HG03159 (cell line): ENCODE results near the gene SLC7A10.
"Not testable (repeated sequence)": the region's sequence is repeated elsewhere in the genome, so short reads cannot be mapped to it uniquely, and the experiment has no call there.

Experiments
- ATAC-seq: cut with Tn5 transposase; IDR thresholded peaks from one replicate; pipeline ENCODE4 v1.9.1; 2021; ENCODE audit warnings: mild to moderate bottlenecking, moderate library complexity; ENCODE audit not compliant: unreplicated experiment

The SLC7A10 gene

GRCh38 chr19:33219261-33219815 is 6.3 kb downstream of the SLC7A10 start:
- ATAC-seq, result no peak

GRCh38 chr19:33217881-33218280 is 7.8 kb downstream of the SLC7A10 start:
- ATAC-seq, result no peak

DNA sequence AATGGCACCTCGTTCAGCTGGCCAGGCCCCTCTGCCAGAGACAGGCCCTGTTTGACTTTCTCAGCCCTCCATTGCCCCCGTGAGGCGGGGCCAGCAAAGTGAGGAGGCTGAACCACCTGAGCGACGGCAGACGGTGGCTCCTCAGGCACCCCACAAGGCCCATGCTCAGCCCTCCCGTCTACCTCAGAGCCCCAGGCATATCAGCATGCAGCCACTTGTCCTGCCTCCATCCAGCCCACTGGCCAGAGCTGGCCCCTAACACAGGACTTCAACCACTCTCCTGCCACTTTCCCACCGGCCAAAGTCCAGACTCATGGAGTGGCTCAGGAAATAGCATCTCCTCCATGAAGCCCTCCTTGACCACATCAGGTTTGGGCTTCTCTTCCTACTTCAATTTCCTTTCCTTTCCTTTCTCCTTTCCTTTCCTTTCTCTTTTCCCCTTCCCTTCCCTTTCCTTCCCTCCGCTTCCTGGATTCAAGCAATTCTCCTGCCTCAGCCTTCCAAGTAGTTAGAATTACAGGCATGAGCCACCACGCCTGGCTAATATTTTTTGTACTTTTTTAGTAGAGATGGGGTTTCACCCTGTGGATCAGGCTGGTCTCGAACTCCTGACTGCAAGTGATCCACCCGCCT is 9.3 kb downstream of the SLC7A10 start:
- ATAC-seq, result no peak

- ATAC-seq, result no peak
These were observed 10.0 kb downstream of the SLC7A10 start for GRCh38 chr19:33215438-33216197.

- no peak for ATAC-seq
These were observed 11.1 kb downstream of the SLC7A10 start for GRCh38 chr19:33214596-33214995.

DNA sequence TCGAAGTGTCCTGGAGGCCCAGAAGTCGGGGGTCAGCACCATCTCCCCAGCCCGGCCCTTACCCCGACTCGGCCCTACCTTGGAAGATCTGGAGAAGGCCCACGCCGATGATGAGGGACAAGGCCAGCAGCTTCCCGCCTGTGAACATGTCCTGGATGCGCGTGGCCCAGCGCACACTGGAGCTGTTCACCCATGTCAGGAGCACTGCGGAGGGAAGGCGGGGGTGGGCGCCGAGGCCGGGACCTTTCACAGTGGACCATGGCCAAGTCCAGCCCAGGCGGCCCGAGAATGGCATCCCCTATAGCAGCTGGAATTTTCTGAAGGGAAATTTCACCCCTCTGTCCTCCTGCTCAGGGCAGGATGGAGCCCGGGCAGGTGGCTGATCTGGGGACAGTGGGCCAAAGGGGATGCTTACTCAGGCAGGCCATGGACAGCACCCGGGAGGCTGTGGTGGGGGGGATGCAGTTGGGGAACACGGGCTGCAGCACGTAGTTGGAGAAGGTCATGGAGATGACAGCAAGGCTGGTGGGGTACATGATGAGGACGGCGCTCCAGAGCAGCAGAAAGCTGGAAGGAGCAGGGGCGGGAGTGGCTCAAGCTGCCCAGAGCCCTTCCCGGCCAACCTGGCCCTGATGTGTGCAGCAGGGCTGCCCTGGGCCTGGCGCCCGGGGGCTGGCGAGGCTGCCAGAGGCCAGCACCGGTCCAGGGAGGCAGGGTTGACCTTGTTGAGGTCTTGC is 13.0 kb downstream of the SLC7A10 start:
- ATAC-seq, result no peak

DNA sequence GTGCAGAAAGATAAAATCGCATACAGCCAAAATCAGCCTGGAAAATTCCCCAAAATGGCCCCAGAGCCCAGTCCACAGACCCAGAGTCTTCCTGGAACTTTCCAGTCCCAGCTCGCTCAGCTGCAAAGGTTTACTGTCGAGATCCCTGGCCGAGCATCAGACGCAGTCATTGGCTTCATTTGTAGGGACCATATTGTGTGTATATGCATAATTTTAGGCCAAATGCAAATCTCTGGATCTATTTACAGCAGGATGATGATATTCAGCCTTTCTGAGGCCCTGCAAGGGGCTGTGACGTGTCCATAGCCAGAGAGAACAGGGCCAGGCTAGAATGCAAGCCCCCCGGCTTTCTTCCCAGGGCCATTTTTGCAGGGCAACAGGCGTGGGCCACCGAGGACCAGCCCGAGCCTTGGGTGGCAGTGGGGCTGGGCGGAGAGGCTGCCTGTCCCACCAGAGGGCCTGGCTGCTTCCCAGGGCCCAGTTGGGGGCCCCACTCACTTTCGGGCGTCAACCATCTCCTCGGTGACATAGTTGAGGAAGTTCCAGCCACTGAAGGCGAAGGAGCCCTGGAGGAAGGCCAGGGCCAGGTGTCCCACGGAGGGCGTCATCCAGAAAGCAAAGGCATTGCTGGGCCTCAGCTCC is 13.7 kb downstream of the SLC7A10 start:
- no peak for ATAC-seq

DNA sequence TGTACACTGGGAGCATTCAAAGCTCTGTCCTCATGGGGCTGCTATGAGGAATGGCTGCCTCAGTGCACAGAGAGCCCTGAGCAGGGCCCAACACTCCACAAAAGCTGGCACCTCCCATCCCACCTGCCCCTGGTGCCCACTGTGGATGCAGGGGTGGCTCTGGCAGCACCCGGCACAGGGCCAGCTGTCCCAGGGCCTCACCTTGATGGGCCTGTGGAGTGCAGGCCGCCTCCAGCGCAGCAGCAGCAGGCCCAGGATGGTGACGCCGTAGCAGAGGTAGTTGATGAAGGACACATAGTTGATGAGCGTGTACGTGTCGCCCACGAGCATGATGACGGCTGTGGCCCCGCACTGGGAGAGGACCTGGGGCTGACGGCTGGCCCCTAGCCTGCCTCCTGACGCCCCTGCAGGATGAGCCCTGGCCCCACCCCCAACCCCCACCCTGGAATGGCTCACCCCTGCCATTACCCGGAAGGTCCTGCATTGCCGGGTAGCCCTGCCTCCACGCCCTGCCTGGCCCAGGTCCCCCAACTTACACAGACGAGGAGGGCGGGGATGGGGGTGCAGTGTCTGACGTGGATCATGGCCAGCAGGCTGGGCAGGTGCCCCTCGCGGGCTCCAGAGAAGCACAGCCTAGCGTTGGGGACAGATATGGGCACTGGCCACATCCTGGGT is 15.2 kb downstream of the SLC7A10 start:
- ATAC-seq, result no peak

GRCh38 chr19:33209850-33210230 is 15.8 kb downstream of the SLC7A10 start:
- not testable (repeated sequence) for ATAC-seq

DNA sequence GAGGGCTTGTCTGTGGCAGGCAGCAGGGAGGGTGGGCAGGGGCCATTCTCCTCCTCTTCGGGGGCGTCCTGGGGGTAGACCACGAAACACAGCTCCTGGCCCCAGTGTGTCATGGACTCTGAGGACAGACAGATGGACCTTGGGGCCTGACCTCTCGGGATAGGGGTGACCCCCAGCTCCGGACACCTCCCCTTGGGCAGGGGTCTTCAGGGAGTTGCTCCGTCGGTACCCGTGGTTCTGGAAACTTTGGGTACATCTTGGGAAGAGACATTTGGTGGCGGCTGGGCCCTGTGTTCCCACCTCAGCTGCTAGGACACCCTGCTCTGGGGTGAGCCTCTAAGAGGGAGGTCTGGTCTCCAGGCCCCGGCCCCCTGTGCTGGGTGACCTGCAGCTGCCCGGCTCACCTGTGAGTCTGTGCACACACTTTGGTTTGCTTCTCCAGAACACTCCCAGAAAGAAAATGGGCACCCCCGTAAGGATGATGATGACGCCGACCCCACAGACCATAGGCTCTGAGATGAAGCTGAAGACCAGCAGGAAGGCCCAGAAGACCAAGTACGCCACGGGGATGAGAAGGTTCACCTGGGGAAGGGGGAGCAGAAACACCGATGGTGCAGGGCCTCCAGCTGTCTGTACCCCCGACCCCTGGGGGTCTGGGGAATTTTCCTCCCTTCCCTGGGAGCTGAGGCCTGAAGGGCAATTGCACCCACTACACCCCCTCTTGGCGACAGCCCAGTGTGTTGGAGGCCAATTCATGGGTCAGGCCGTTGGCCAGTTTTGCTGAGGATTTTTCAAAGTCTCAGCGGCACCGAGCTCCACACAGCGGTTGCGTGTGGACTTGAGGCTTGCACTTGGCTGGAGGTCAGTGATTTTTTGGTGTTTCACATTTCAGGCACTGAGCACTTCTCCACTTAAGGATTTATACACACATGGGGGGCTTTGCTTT is 16.5 kb downstream of the SLC7A10 start:
- ATAC-seq, result no peak

GRCh38 chr19:33208371-33208895 is 17.2 kb downstream of the SLC7A10 start:
- no peak for ATAC-seq

DNA sequence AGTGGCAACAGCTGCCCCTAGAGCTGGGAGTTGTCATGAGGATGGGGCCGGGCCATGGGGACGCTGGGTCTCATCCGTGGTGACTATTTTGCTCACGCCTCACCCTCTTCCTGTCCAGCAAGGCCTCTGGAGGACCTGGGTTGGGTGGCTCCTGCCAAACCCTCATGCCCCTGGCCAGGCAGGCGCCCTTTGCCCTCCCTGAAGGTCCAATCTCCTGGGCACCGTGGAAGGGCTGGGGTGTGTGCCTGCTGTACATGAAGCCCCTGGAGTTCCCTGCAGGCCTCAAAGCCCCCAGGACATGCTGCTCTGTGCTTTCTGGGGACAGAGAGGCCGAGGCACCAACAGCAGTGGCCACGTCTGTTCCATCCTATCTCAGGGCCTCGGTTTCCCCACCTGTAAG is 17.7 kb downstream of the SLC7A10 start:
- ATAC-seq, result no peak

- no peak for ATAC-seq
These were observed 18.5 kb downstream of the SLC7A10 start for GRCh38 chr19:33207040-33207620.

GRCh38 chr19:33206261-33207039 is 19.2 kb downstream of the SLC7A10 start:
- ATAC-seq, result no peak

- no peak for ATAC-seq
These were observed 20.0 kb downstream of the SLC7A10 start for GRCh38 chr19:33205531-33206260.

DNA sequence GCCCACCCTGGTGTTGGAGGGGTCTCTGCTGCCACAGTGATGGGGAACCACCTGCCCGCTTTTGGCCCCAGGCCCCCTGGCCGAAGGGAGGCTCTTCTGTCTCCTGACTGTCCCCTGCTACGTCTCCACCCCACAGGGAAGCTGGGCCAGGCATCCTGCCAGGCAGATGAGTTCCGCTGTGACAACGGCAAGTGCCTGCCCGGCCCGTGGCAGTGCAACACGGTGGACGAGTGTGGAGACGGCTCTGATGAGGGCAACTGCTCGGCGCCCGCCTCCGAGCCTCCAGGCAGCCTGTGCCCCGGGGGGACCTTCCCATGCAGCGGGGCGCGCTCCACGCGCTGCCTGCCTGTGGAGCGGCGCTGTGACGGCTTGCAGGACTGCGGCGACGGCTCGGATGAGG is 20.5 kb downstream of the SLC7A10 start:
- ATAC-seq, result no peak
